ENCODE measurements around the gene NAT9. TPM values are rescaled to one million over a fixed set of nuclear protein-coding genes. Genes with fewer than 3 reads are reported as not detected.

NAT9 gene
- total RNA-seq, 1 experiment from 2014 or later = 63.5 TPM

GRCh38 chr17:74782571-74782970 lies 6.4 kb upstream of the NAT9 start:
- no peak overlapping the region for H4K5ac ChIP-seq (ENCODE audit: insufficient read length, low read depth, low read length)

More at GRCh38 chr17:74782571-74782970, 6.4 kb upstream of the NAT9 start:
- Histone ChIP-seq H2AFZ (ENCODE audit: low read length) (no peak overlapping the region), H4K20me1 (ENCODE audit: control insufficient read depth, insufficient read depth, insufficient read length) (no peaks in the 10 kb centered on the region), H3K4me2 (ENCODE audit: insufficient read depth, insufficient read length, low read length) (no peak overlapping the region), H3K56ac (ENCODE audit: insufficient read length, low read depth, low read length) (no peak overlapping the region), H2AK5ac (ENCODE audit: insufficient read length, low read length) (no peak overlapping the region), H4K8ac (replicated peaks; ENCODE audit: insufficient read length, low read depth, low read length) (no peak overlapping the region), H3K9ac (ENCODE audit: extremely low read depth, insufficient read length, low read length) (no peak overlapping the region), H2BK12ac (ENCODE audit: insufficient read length, low read depth, low read length) (no peak overlapping the region), H2BK20ac (ENCODE audit: low read depth, low read length, poor library complexity, severe bottlenecking) (no peak overlapping the region), H3T11ph (ENCODE audit: low read length) (no peak overlapping the region), H2BK15ac (ENCODE audit: low read depth, low read length) (no peak overlapping the region), H3K27ac (ENCODE audit: insufficient read length, low read depth, low read length) (no peak overlapping the region), H3K18ac (ENCODE audit: insufficient read length, low read depth, low read length) (no peak overlapping the region), H4K91ac (ENCODE audit: insufficient read length, low read depth, low read length) (no peak overlapping the region), H3K79me2 (ENCODE audit: insufficient read depth, low read length) (no peaks in the 10 kb centered on the region), H3K4ac (ENCODE audit: low read depth, low read length) (no peak overlapping the region), H3K79me1 (ENCODE audit: insufficient read depth, low read depth, low read length, poor library complexity, severe bottlenecking) (no peaks in the 10 kb centered on the region), H2BK120ac (ENCODE audit: low read depth, low read length, poor library complexity, severe bottlenecking) (no peak overlapping the region), H2BK5ac (ENCODE audit: insufficient read length, low read length) (no peak overlapping the region), H3K23ac (ENCODE audit: insufficient read length, low read depth, low read length) (no peak overlapping the region), H3K27me3 (ENCODE audit: insufficient read depth, low read length) (no peaks in the 10 kb centered on the region), H3K23me2 (ENCODE audit: insufficient read length, low read depth, low read length, poor library complexity, severe bottlenecking) (no peaks in the 10 kb centered on the region), H3K9me3 (ENCODE audit: control insufficient read depth, low read depth, low read length) (no peaks in the 10 kb centered on the region), H3K4me1 (ENCODE audit: insufficient read depth, low read length) (no peaks in the 10 kb centered on the region; the same call in 1 of the 2 replicates), H3K14ac (ENCODE audit: insufficient read depth, low read length) (no peak overlapping the region)
- peaks cover 15 to 25% of the 10 kb centered on the region in 2 experiments for H3K4me1 Mint-ChIP-seq
- no peaks in the 10 kb centered on the region for H3K9me3 Mint-ChIP-seq
- H3K27me3 Mint-ChIP-seq (ENCODE audit: low read depth) = no peaks in the 10 kb centered on the region
- H3K27ac Mint-ChIP-seq = peak overlapping the region in 1 of 3 experiments; percentile 75; a peak in 1 of 7 replicates
- H3K4me3 Mint-ChIP-seq = no peak overlapping the region; a peak in 1 of 5 replicates
- no CpG with 5 or more reads among the region's 5 CpGs for WGBS (ENCODE audit: extremely low coverage, insufficient read length, low lambda C conversion rate)
- H3K36me3 Mint-ChIP-seq (ENCODE audit: insufficient read depth in 1 of 3, low read depth in 3 of 3) = peaks cover 0 to 31% (median 4%) of the 10 kb centered on the region in 3 experiments; a peak in 6 of 7 replicates
- no peak for DNase-seq
- TF ChIP-seq CTCF (conservative IDR thresholded peaks at IDR 0.05) = no peak
